PC-9 (cell line): ENCODE measurements around the gene KDM4B. TPM values are rescaled to one million over a fixed set of nuclear protein-coding genes. Genes with fewer than 3 reads are reported as not detected.
"Not testable (repeated sequence)": the region's sequence is repeated elsewhere in the genome, so short reads cannot be mapped to it uniquely, and the experiment has no call there.

ENCODE experiments used
- BruUV-seq: library from RNA; stranded (reverse); fragments of 400-500 nt; replicated peaks from 2 replicates; lab custom pipeline; 2021; lab: Mats Ljungman, UMichigan
- CTCF ChIA-PET: fragments of 300-600 bp; sonication (Branson Sonifier 250); formaldehyde crosslinking; loops from one replicate; lab custom pipeline; 2022; ENCODE audit warnings: antibody characterized with exemption; lab: Charles Lee
- POLR2A ChIA-PET: fragments of 300-600 bp; sonication (Branson Sonifier 250); formaldehyde crosslinking; loops from one replicate; lab custom pipeline; 2022; ENCODE audit warnings: antibody characterized with exemption; ENCODE audit not compliant: unreplicated experiment; lab: Charles Lee
- DNase-seq, 2 experiments: peaks; one replicate each; pipeline versions ENCODE4 v3.0.0 to v3.0.0-alpha.2; 2015 to 2022; ENCODE audit warnings: mixed read lengths in 1 of 2
- H2AFZ ChIP-seq: fragments of 200-600 bp; sonication (generic); 2 replicates; pipeline ENCODE4 v1.8.1; 2017; ENCODE audit warnings: antibody characterized with exemption
- H3F3A ChIP-seq: fragments of 200-600 bp; sonication (generic); 2 replicates; pipeline ENCODE4 v1.8.1; 2017; ENCODE audit warnings: antibody characterized with exemption, mild to moderate bottlenecking, low read depth; ENCODE audit not compliant: insufficient read depth
- H3K27ac ChIP-seq: fragments of 200-600 bp; sonication (generic); 2 replicates; pipeline ENCODE4 v1.6.1; 2016; ENCODE audit warnings: mixed run types
- H3K27me3 ChIP-seq: fragments of 200-600 bp; sonication (generic); 2 replicates; pipeline ENCODE4 v1.6.1; 2016; ENCODE audit warnings: low read depth, mixed run types; ENCODE audit not compliant: insufficient read depth
- H3K36me3 ChIP-seq: fragments of 200-600 bp; sonication (generic); 2 replicates; pipeline ENCODE4 v1.6.1; 2016; ENCODE audit warnings: low read depth, mixed run types
- H3K4me1 ChIP-seq: fragments of 200-600 bp; sonication (generic); replicated peaks from 2 replicates; pipeline ENCODE4 v1.6.1; 2016; ENCODE audit warnings: mixed run types; ENCODE audit not compliant: insufficient read depth
- H3K4me2 ChIP-seq: fragments of 200-600 bp; sonication (generic); 2 replicates; pipeline ENCODE4 v1.6.1; 2017; ENCODE audit warnings: mixed run types
- H3K4me3 ChIP-seq: fragments of 200-600 bp; sonication (generic); 2 replicates; pipeline ENCODE4 v1.6.1; 2016; ENCODE audit warnings: mixed run types
- H3K79me2 ChIP-seq: fragments of 200-600 bp; sonication (generic); 2 replicates; pipeline ENCODE4 v1.6.1; 2017; ENCODE audit warnings: low read depth, mixed run types
- H3K9me2 ChIP-seq: fragments of 200-600 bp; sonication (generic); 2 replicates; pipeline ENCODE4 v1.8.1; 2017; ENCODE audit warnings: mild to moderate bottlenecking; ENCODE audit not compliant: insufficient read depth
- H3K9me3 ChIP-seq: fragments of 200-600 bp; sonication (generic); 2 replicates; pipeline ENCODE4 v1.8.1; 2016; ENCODE audit warnings: low read depth; ENCODE audit not compliant: insufficient read depth
- H4K20me1 ChIP-seq: fragments of 200-600 bp; sonication (generic); 2 replicates; pipeline ENCODE4 v1.8.1; 2017; ENCODE audit not compliant: insufficient read depth
- EZH2 ChIP-seq: fragments of 200-600 bp; sonication (generic); IDR thresholded peaks from 2 replicates; pipeline ENCODE4 v1.8.0; 2017; ENCODE audit warnings: antibody characterized with exemption, low read depth
- intact Hi-C: fragments of 100-400 bp; cut with micrococcal nuclease; formaldehyde crosslinking; loops from one replicate; pipeline ENCODE4 v1.10.0; 2022; ENCODE audit not compliant: unreplicated experiment
- total RNA-seq: library from RNA; stranded (reverse); gene quantifications from 2 replicates; pipeline ENCODE4 v1.2.3, GENCODE V29; 2021
- TF ChIP-seq, protein P1 (sequence below): fragments of 200-600 bp; sonication (generic); conservative IDR thresholded peaks from 2 replicates; pipeline ENCODE4 v1.6.1; 2017; ENCODE audit warnings: mixed run types, antibody characterized with exemption, mild to moderate bottlenecking, moderate library complexity

Gene KDM4B
- total RNA-seq, 1 experiment from 2014 or later: 19.5 TPM

DNA sequence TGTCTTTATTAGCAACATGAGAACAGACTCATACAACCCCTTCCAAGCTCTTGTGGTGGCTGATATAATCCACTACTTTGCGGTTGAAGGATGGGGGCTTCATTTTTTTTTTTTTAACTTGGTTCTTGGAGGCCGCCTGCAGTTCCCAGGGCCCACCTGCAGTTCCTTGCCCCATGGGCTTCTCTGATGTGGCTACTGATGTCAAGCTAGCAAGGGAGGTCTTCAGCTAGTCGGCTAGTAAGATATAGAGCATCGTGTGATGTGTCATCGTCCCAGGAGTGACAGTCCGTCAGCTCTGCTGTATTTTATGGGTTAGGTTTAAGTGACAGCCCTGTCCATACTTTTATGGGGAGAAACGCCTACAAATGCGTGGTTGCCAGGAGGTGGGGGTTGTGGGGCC lies 33.5 kb upstream of the KDM4B start:
- no peaks in the 10 kb centered on the region for H3K27me3 ChIP-seq
- no peaks in the 10 kb centered on the region for H3K36me3 ChIP-seq
- no TSS peak for BruUV-seq
- H3K79me2 ChIP-seq: no peaks in the 10 kb centered on the region
- no peaks in the 10 kb centered on the region for H4K20me1 ChIP-seq
- intact Hi-C loops: no loop called here
- H3K4me3 ChIP-seq: no peak overlapping the region
- H3K9me2 ChIP-seq: no peaks in the 10 kb centered on the region
- no peak overlapping the region for H3K4me2 ChIP-seq
- no peaks in the 10 kb centered on the region for H3K4me1 ChIP-seq
- DNase-seq: no peak
- POLR2A ChIA-PET: no interaction called here
- TF ChIP-seq, protein P1, sequence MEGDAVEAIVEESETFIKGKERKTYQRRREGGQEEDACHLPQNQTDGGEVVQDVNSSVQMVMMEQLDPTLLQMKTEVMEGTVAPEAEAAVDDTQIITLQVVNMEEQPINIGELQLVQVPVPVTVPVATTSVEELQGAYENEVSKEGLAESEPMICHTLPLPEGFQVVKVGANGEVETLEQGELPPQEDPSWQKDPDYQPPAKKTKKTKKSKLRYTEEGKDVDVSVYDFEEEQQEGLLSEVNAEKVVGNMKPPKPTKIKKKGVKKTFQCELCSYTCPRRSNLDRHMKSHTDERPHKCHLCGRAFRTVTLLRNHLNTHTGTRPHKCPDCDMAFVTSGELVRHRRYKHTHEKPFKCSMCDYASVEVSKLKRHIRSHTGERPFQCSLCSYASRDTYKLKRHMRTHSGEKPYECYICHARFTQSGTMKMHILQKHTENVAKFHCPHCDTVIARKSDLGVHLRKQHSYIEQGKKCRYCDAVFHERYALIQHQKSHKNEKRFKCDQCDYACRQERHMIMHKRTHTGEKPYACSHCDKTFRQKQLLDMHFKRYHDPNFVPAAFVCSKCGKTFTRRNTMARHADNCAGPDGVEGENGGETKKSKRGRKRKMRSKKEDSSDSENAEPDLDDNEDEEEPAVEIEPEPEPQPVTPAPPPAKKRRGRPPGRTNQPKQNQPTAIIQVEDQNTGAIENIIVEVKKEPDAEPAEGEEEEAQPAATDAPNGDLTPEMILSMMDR: no peak
- TF ChIP-seq EZH2: no peak
- no peak overlapping the region for H3K27ac ChIP-seq
- no peaks in the 10 kb centered on the region for H3F3A ChIP-seq
- no peaks in the 10 kb centered on the region for H3K9me3 ChIP-seq
- CTCF ChIA-PET: no interaction called here
- no peak overlapping the region for H2AFZ ChIP-seq

DNA sequence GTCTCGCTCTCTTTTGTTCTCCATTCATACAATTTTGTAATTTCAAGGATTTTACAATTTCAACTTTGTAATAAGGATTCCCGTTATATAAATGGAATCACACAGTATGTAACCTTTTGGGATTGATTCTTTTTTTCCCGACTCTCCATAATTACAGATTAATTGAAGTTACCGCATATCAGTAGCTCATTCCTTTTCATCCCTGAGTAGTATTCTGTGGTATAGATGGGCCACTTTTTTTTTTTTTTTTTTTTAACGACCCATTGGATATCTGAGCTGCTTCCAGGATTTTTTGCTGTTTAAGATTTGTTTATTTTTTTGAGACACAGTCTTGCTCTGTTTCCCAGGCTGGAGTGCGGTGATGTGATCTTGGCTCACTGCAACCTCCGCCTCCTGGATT lies 31.9 kb upstream of the KDM4B start:
- no peaks in the 10 kb centered on the region for H3F3A ChIP-seq
- H3K36me3 ChIP-seq: no peaks in the 10 kb centered on the region
- CTCF ChIA-PET: interaction anchor here (0.6 to 0.7 kb wide), 2 partner anchors 89 to 1941 kb away, joined by 3 to 6 read pairs; no protein-coding TSS in a partner anchor

DNA sequence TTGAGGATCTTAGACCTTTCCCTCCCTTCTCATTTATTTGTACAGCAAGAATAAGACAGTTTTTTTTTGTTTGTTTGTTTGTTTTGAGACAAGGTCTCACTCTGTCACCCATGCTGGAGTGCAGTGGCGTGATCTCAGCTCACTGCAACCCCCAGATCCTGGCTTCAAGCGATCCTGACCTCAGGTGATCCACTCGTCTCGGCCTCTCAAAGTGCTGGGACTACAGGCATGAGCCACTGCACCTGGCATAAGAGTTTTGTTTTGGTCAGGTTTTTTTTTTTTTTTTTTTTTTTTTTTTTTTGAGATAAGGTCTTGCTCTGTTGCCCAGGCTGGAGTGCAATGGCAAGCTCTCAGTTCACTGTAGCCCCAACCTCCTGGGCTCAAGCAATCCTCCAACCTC lies 30.5 kb upstream of the KDM4B start:
- H3K9me3 ChIP-seq, intact Hi-C loops, H3K4me2 ChIP-seq, H4K20me1 ChIP-seq, H3K4me3 ChIP-seq, H2AFZ ChIP-seq, H3K27ac ChIP-seq, H3K79me2 ChIP-seq, DNase-seq, H3K36me3 ChIP-seq, H3K4me1 ChIP-seq, CTCF ChIA-PET, H3K9me2 ChIP-seq, H3K27me3 ChIP-seq, H3F3A ChIP-seq, BruUV-seq: not testable (repeated sequence)
- POLR2A ChIA-PET: interaction anchor here (0.5 kb wide), 1 partner anchor 70 kb away, joined by 4 read pairs; no protein-coding TSS in a partner anchor

More for the DNA sequence above, 31.9 kb upstream of the KDM4B start:
- TF ChIP-seq, protein P1: no peak
- TF ChIP-seq EZH2: no peak
- H3K4me2 ChIP-seq: no peak overlapping the region
- no peaks in the 10 kb centered on the region for H3K9me2 ChIP-seq
- no peaks in the 10 kb centered on the region for H3K27me3 ChIP-seq
- H4K20me1 ChIP-seq: no peaks in the 10 kb centered on the region
- DNase-seq: no peak
- H3K4me1 ChIP-seq: no peaks in the 10 kb centered on the region
- no TSS peak for BruUV-seq
- POLR2A ChIA-PET: no interaction called here
- H3K27ac ChIP-seq: no peak overlapping the region
- H2AFZ ChIP-seq: no peak overlapping the region
- H3K79me2 ChIP-seq: no peaks in the 10 kb centered on the region
- H3K4me3 ChIP-seq: no peak overlapping the region
- no peaks in the 10 kb centered on the region for H3K9me3 ChIP-seq
- intact Hi-C loops: no loop called here

DNA sequence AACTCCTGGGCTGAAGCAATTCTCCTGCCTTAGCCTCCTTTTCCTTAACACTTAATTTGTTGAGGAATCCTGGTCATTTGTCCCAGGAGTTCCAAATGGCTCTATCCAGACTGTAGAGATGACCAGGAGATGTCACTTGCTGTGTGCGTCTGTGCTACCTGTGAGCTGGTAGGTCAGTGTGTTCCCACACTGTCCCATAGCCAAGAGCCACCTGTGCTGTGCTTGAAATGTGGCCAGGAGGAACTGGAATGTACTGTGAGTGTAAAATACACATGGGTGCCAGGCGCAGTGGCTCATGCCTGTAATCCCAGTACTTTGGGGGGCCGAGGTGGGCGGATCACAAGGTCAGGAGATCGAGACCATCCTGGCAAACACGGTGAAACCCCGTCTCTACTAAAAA lies 29.4 kb upstream of the KDM4B start:
- no peaks in the 10 kb centered on the region for H3K79me2 ChIP-seq
- no TSS peak for BruUV-seq
- intact Hi-C loops: no loop called here
- no peaks in the 10 kb centered on the region for H3K9me2 ChIP-seq
- H4K20me1 ChIP-seq: no peaks in the 10 kb centered on the region
- H3K27ac ChIP-seq: no peak overlapping the region
- H2AFZ ChIP-seq: no peak overlapping the region
- ChIA-PET POLR2A (interaction anchor here (0.5 kb wide), 1 partner anchor 11 kb away, joined by 3 read pairs; no protein-coding TSS in a partner anchor), CTCF (interaction anchor here (0.7 kb wide), 1 partner anchor 75 kb away, joined by 6 read pairs; no protein-coding TSS in a partner anchor)
- no peaks in the 10 kb centered on the region for H3K4me1 ChIP-seq
- no peak overlapping the region for H3K4me3 ChIP-seq
- no peak for TF ChIP-seq EZH2
- TF ChIP-seq, protein P1: no peak
- DNase-seq: no peak
- H3K9me3 ChIP-seq: no peaks in the 10 kb centered on the region
- H3K4me2 ChIP-seq: no peak overlapping the region
- no peaks in the 10 kb centered on the region for H3K36me3 ChIP-seq
- no peaks in the 10 kb centered on the region for H3K27me3 ChIP-seq
- H3F3A ChIP-seq: no peaks in the 10 kb centered on the region

DNA sequence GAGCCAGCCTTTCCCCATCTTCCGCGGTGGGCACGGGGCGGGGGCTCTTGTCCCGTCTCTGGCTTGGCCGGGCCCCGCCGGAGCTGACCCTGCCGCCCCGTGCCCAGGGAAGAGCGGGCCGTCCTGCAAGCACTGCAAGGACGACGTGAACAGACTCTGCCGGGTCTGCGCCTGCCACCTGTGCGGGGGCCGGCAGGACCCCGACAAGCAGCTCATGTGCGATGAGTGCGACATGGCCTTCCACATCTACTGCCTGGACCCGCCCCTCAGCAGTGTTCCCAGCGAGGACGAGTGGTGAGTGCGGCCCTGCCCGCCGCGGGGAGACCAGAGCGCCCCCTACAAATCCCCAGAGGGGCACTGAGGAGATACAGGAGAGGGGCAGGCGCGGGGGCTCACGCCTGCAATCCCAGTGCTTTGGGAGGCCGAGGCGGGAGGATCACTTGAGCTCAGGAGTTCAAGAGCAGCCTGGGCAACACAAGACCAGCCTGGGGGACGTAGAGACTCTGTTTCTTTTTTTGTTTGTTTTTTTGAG lies 27.2 kb upstream of the KDM4B start:
- H3K27ac ChIP-seq, H3K4me2 ChIP-seq, H3K9me3 ChIP-seq, DNase-seq, intact Hi-C loops, H3K27me3 ChIP-seq, H3K36me3 ChIP-seq, H4K20me1 ChIP-seq, CTCF ChIA-PET, H3K9me2 ChIP-seq, H3K4me1 ChIP-seq, H2AFZ ChIP-seq, BruUV-seq, POLR2A ChIA-PET, H3K79me2 ChIP-seq, H3F3A ChIP-seq, H3K4me3 ChIP-seq: not testable (repeated sequence)
